Right renal pelvis (tissue), 4 donors: ENCODE results near the gene SYDE2. TPM values are rescaled to one million over a fixed set of nuclear protein-coding genes. Genes with fewer than 3 reads are reported as not detected.

Experiments used
- DNase-seq, 4 donors: peaks; one replicate each; pipeline ENCODE4 v3.0.0-alpha.2; 2013; ENCODE audit warnings: low read depth in 4 of 4, low spot score in 3 of 4, missing footprints in 1 of 4
- polyA plus RNA-seq, 4 donors: library from polyadenylated mRNA; unstranded; fragments of 120-200 nt; gene quantifications; one replicate each; pipeline ENCODE4 v1.2.1, GENCODE V29; 2013; ENCODE audit not compliant: insufficient read length in 4 of 4

Gene SYDE2
- polyA plus RNA-seq, 4 donors: 8.8 to 10.6 (median 9.8) TPM

DNA sequence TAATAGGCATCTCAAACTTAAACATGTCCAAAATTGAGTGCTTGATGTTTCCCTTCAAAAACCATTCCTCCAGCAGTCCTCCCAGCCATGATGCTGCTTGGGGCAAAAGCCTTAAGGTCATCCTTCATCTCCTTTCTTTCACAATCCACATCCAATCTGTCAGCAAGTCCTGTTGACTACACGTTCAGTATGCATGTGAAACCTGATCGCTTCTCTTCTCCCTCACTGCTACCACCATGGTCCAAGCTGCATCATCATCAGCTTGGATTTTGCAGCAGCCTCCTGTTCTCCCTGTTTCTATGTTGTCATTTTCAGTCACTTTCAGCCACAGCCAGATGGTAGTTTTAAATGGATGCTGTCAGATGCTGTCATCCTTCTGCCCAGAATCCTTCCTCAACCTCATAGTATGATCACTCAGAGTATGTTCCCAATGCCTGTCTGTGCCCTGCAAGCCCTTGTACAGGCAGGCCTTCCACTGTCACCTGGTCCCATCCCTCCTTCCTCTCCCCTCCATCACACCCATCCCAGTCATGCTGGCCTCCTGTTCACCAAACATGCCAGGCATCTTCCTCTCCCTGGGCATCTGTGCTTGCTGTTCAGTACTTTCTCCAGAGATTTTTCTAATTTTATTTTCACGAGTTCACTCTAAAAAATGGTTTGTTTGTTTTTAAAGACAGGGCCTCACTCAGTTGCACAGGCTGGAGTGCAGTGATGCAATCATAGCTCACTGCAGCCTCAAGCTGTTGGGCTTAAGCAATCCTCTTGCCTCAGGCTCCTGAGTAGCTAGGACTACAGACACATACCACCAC is 66.0 kb downstream of the SYDE2 start:
- DNase-seq: no peak

DNA sequence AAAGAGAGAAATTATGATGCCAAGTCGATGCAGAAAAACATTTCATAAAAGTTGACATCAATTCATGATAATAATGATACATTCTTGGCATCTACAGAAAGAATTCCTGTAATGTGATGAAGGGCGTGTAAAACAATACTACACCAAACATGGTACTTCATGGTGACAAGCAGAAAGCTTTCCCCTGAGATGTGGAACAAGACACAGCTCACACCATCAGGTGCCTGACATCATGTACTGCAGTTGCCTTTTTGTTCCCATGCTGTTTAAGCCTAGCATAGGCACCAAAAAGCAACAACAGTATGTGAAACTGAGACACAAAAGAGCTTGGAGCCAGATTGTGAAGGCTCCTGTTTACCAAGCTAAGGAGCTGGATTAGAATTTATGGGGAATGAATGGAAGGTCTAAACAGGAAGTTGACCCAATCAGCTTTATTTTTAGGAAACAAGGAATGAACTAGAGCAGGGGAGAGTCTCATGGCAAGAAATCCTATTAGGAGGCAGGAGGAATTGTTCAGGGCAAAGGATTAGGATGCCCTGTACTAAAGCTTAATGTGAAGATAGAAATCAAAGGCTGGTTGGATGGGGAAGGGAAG is 67.2 kb downstream of the SYDE2 start:
- no peak for DNase-seq

GRCh38 chr1:85132078-85132720 is 68.6 kb downstream of the SYDE2 start:
- DNase-seq: no peak

DNA sequence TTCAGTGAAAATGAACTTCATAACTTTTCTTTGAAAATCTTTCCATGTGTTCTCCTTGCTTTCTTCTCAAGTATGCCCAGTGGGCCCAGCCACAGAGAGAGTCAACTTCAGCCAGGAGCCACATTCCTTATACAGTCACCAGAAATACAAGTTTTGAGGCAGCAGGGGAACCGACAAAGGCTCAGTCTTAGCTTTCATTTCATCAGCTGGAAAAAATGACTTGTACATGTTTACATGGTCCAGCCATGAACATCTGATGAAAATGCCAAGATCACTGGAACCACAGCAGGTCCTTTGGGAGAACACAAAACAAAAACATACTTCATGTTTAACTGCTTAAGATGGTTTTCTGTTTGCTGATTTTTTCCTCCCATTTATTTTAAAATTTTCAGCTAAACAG is 72.5 kb downstream of the SYDE2 start:
- no peak for DNase-seq

GRCh38 chr1:85125891-85126290 is 74.9 kb downstream of the SYDE2 start:
- no peak for DNase-seq

- no peak for DNase-seq
These were observed 76.7 kb downstream of the SYDE2 start for GRCh38 chr1:85124091-85124490.

- DNase-seq: no peak
These were observed 78.6 kb downstream of the SYDE2 start for GRCh38 chr1:85122169-85122568.

DNA sequence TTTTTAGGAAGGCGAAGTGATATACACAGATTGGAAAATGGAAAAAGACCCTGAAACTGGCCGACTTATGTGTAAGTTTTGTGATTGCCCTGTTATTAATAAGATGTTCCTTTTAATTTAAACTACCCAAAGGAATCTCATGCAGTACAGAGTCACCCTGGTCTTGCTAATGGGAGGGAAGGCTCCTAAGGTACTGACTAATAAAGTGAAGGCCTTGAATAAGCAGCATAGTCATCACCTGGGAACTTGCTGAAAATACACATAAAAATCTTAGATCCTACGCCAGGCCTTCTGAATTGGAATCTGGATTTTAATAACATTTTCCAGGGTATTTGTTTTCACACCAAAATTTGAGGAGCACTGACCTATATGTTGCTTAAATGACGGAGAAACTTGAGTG is 79.1 kb downstream of the SYDE2 start:
- no peak for DNase-seq

- DNase-seq: no peak
These were observed 82.1 kb downstream of the SYDE2 start for GRCh38 chr1:85118751-85119150.

DNA sequence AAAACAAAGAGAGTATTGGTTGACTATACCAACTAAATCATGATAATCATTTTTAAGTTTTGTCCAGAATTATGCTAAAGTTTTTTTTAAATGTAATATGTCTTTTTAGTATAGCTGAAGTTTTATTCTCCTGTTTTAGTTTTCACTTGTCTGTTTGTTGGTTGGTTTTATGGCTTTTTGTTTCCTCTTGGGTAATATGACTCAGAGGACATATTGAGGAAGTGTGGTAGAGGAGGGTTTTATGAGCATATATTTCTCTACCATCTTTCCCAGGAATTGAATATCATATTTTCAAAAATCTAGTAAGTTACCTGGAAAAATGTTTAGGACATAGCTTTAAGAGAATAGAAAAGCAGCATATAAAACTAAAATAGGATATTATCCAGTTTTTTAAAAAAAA is 84.0 kb downstream of the SYDE2 start:
- no peak for DNase-seq

DNA sequence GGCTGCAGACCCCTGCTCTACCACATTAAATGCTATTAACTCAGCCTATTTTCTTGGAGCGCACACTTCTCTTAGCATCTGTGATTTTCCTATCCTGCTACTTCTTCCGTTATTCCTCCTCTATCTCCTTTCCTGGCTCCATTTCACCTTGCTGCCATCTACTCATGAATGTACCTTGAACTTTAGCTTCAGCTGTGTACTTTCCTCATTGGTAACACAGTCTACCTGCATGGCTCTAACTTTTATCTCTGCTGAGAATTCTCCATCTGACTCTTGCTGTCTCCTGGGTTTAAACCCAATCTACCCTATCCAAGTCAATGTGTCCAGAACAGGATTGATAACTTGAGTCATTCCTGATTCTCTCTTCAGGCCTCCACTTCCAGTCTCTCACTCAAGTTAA is 84.9 kb downstream of the SYDE2 start:
- no peak for DNase-seq

- no peak for DNase-seq
These were observed 89.1 kb downstream of the SYDE2 start for GRCh38 chr1:85111695-85112094.

DNA sequence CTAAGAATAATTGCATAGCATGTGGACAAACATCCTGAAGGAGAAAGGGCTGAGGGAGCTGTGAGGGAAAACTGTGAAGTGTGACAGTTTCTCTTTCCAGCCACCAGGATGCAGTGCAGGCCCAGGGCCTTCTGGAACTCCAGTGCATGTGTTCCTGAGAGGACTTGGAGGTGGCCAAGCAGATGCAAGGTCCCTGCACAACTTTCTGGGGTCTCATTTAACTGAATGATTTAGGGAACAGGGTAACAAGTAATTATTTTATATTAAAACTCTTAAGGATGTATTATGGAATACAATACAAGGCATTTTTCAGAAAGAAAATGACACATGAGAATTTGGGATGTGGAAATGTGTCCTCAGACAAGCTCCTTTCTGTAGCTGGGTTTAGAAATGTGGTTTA is 91.3 kb downstream of the SYDE2 start:
- peak; percentile 16 to 40 (median 31) for DNase-seq

Other genes starting within 250 kb of the SYDE2 start
- gene MCOLN2, start 203.9 kb downstream of the SYDE2 start, polyA plus RNA-seq: 1 to 10 TPM in 1 of 4 donors, under 1 TPM in 3; 0.29 to 1.4 (median 0.62) TPM
- gene MCOLN3, start 152.5 kb downstream of the SYDE2 start, polyA plus RNA-seq: 10 to 100 TPM in 1 of 4 donors, 1 to 10 TPM in 3; 5.7 to 10.0 (median 8.6) TPM
- gene C1orf52, start 58.6 kb upstream of the SYDE2 start, polyA plus RNA-seq: 10 to 100 TPM; 42.7 to 45.1 (median 44.3) TPM
- 10 to 100 TPM; 21.8 to 29.3 (median 24.4) TPM for gene BCL10, start 75.6 kb upstream of the SYDE2 start, polyA plus RNA-seq